ENCODE measurements around the gene MUCL1.
"Not testable (repeated sequence)": the region's sequence is repeated elsewhere in the genome, so short reads cannot be mapped to it uniquely, and the experiment has no call there.

MUCL1 gene

GRCh38 chr12:54853933-54854538 lies at the start of gene MUCL1:
Gene MUCL1 (plus strand): TSS chr12:54854516. CDS start chr12:54854583, 67 bp downstream.
- peak; percentile 58 to 96 for DNase-seq

GRCh38 chr12:54821676-54822075 lies 32.6 kb upstream of the MUCL1 start:
- no peak for DNase-seq

- DNase-seq = no peak
These were observed 29.9 kb upstream of the MUCL1 start for GRCh38 chr12:54824402-54824801.

GRCh38 chr12:54829511-54829910 lies 24.8 kb upstream of the MUCL1 start:
- DNase-seq = peak; percentile 10 to 31

GRCh38 chr12:54830199-54830598 lies 24.1 kb upstream of the MUCL1 start:
- DNase-seq = no peak

GRCh38 chr12:54831631-54832030 lies 22.7 kb upstream of the MUCL1 start:
- DNase-seq = peak; percentile 33 to 35

GRCh38 chr12:54840244-54840865 lies 14.0 kb upstream of the MUCL1 start:
- no peak for DNase-seq

GRCh38 chr12:54857406-54857805 lies 3.1 kb downstream of the MUCL1 start:
- DNase-seq = peak; percentile 69 to 84

- peak in 1 of 2 donors; percentile 23 for DNase-seq
These were observed 4.2 kb downstream of the MUCL1 start for GRCh38 chr12:54858562-54858961.

- no peak for DNase-seq
These were observed 5.2 kb downstream of the MUCL1 start for GRCh38 chr12:54859502-54859901.

- no peak for DNase-seq
These were observed 7.6 kb downstream of the MUCL1 start for GRCh38 chr12:54861927-54862326.

GRCh38 chr12:54863948-54864618 lies 9.8 kb downstream of the MUCL1 start:
- DNase-seq = no peak

- no peak for DNase-seq
These were observed 11.5 kb downstream of the MUCL1 start for GRCh38 chr12:54865683-54866324.

GRCh38 chr12:54868690-54869089 lies 14.4 kb downstream of the MUCL1 start:
- DNase-seq = no peak

GRCh38 chr12:54870048-54870447 lies 15.7 kb downstream of the MUCL1 start:
- DNase-seq = no peak

GRCh38 chr12:54870617-54871016 lies 16.3 kb downstream of the MUCL1 start:
- DNase-seq = no peak

- peak; percentile 22 to 37 for DNase-seq
These were observed 24.8 kb downstream of the MUCL1 start for GRCh38 chr12:54879150-54879549.

GRCh38 chr12:54879579-54879978 lies 25.3 kb downstream of the MUCL1 start:
- DNase-seq = no peak

- DNase-seq = peak; percentile 59 to 70
These were observed 27.8 kb downstream of the MUCL1 start for GRCh38 chr12:54882079-54882478.

- DNase-seq = not testable (repeated sequence)
These were observed 28.3 kb downstream of the MUCL1 start for GRCh38 chr12:54882597-54882996.

- not testable (repeated sequence) for DNase-seq
These were observed 34.1 kb downstream of the MUCL1 start for GRCh38 chr12:54888428-54888827.

- DNase-seq = no peak
These were observed 36.0 kb downstream of the MUCL1 start for GRCh38 chr12:54890339-54890738.

- DNase-seq = no peak
These were observed 37.6 kb downstream of the MUCL1 start for GRCh38 chr12:54891717-54892478.

Data from inflammatory macrophage treated with lipopolysaccharide for 1 hour (primary cell).